NCI-H2227 treated with DMSO at 0.1 percent for 48 hours (cell line): ENCODE data around the gene SLC48A1.

Source experiments
- DNase-seq: peaks from one replicate; lab custom pipeline; 2025; lab: John Stamatoyannopoulos, UW

The SLC48A1 gene

GRCh38 chr12:47828008-47828975, 55.3 kb downstream of the SLC48A1 start:
- no peak for DNase-seq

- no peak for DNase-seq
Measured at GRCh38 chr12:47828976-47829482, 56.0 kb downstream of the SLC48A1 start.

- no peak for DNase-seq
Measured at GRCh38 chr12:47829584-47829983, 56.5 kb downstream of the SLC48A1 start.
